HepG2 (cell line): ENCODE data around the gene IER2. TPM values are rescaled to one million over a fixed set of nuclear protein-coding genes. Genes with fewer than 3 reads are reported as not detected.

Experiments
- GATAD1 ChIP-seq: IDR thresholded peaks from 2 replicates; pipeline ENCODE4 v1.6.1; 2016; ENCODE audit warnings: missing genetic modification reagents, missing compliant biosample characterization
- HOXD1 ChIP-seq: sonication (generic); formaldehyde crosslinking; IDR thresholded peaks from 2 replicates; pipeline ENCODE4 v1.5.0; 2020; ENCODE audit warnings: missing genetic modification reagents
- MBNL3 ChIP-seq: fragments of 250-450 bp; sonication (Bioruptor Pico); conservative IDR thresholded peaks from 2 replicates; pipeline ENCODE4 v1.8.0; 2022; ENCODE audit warnings: mild to moderate bottlenecking, inconsistent platforms
- NR2F6 ChIP-seq, 2 experiments: IDR thresholded peaks; 2 replicates each; pipeline ENCODE4 v1.6.1; 2016; ENCODE audit warnings: antibody characterized with exemption in 1 of 2, mild to moderate bottlenecking in 1 of 2
- ZNF550 ChIP-seq: sonication (generic); formaldehyde crosslinking; IDR thresholded peaks from 2 replicates; pipeline ENCODE4 v1.4.0; 2020; ENCODE audit warnings: mild to moderate bottlenecking, missing genetic modification reagents, borderline replicate concordance
- ZNF616 ChIP-seq: sonication (generic); formaldehyde crosslinking; IDR thresholded peaks from 2 replicates; pipeline ENCODE4 v1.5.0; 2020; ENCODE audit warnings: low read depth, mild to moderate bottlenecking, missing genetic modification reagents
- ZNF746 ChIP-seq: sonication (generic); formaldehyde crosslinking; IDR thresholded peaks from 2 replicates; pipeline ENCODE4 v1.8.0; 2022; ENCODE audit warnings: mild to moderate bottlenecking, missing genetic modification reagents
- polyA plus RNA-seq, 8 experiments: library from polyadenylated mRNA; depleted of rRNA in 3 of 8; stranded (reverse) in 7 of 8; unstranded in 1 of 8; fragments of >200 nt; fragmentation: Illumina TruSeq in 4 of 8; extraction: Trizol in 4 of 8; gene quantifications; 2 replicates each; pipeline versions ENCODE4 v1.2.1 to v1.2.3, GENCODE V29; 2011 to 2016; ENCODE audit warnings: low read depth in 4 of 8, missing spikeins in 1 of 8, mixed read lengths in 1 of 8; ENCODE audit not compliant: insufficient read depth in 1 of 8
- total RNA-seq, 5 experiments: library from RNA; depleted of rRNA; stranded (reverse); fragments of >200 nt; fragmentation: Illumina TruSeq; extraction: Trizol; gene quantifications; 2 replicates each; pipeline ENCODE4 v1.2.3, GENCODE V29; 2016; ENCODE audit warnings: low read depth in 1 of 5
- TF ChIP-seq, protein P1 (sequence below): sonication (generic); formaldehyde crosslinking; IDR thresholded peaks from 2 replicates; pipeline ENCODE4 v1.4.0; 2020; ENCODE audit warnings: mild to moderate bottlenecking, missing genetic modification reagents
- TF ChIP-seq, protein P2 (sequence below): sonication (generic); formaldehyde crosslinking; IDR thresholded peaks from 2 replicates; pipeline ENCODE4 v1.9.0; 2021; ENCODE audit warnings: missing genetic modification reagents, borderline replicate concordance
- TF ChIP-seq, protein P3 (sequence below): sonication (generic); formaldehyde crosslinking; IDR thresholded peaks from 2 replicates; pipeline ENCODE4 v1.5.0; 2020; ENCODE audit warnings: mild to moderate bottlenecking, missing genetic modification reagents, borderline replicate concordance
- TF ChIP-seq, protein P4 (sequence below), 2 experiments: sonication (generic) in 1 of 2; formaldehyde crosslinking in 1 of 2; IDR thresholded peaks; 2 replicates each; pipeline versions ENCODE4 v1.4.0 to v1.6.1; 2018 to 2020; ENCODE audit warnings: missing genetic modification reagents in 2 of 2, borderline replicate concordance in 1 of 2, low read depth in 1 of 2, mild to moderate bottlenecking in 1 of 2, missing biosample characterization in 1 of 2

Gene IER2
- total and polyA plus RNA-seq, 2 of the 13 experiments (the other 11 are each of a cell fraction or from before 2014, with no cell fraction given): 10.1 to 14.3 TPM

DNA sequence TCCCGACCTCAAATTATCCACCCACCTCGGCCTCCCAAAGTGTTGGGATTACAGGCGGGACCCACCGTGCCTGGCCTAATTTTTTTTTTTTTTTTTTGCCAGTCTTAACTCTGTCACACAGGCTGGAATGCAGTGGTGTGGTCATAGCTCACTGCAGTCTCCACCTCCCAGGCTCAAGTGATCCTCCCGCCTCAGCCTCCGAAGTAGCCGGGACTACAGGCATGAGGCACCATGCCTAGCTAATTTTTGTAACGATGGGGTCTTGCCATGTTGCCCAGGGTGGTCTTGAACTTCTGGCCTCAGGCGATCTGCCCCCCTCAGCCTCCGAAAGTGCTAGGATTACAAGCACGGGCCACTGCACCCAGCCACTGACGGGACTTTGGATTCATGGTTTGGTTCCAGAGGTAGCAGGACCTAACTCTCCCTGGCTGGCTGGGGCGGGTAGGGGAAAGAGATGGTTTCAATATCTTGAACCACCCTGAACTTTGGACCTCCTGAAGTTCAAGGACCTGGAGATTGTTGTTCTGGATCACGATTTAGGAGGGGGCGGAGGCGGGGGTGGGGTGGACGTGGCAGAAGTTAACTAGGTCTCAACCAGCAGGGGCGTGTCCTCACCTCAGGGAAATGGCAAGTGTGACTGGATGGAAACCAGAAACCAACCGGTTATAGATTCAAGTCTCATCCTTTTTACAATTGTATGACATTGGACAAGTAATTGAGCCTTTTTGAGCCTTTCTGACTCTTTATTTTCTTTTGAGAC lies 40.8 kb downstream of the IER2 start (continued):
- TF ChIP-seq GATAD1 (no peak), MBNL3 (CRISPR knock-in tag) (no peak), ZNF746 (CRISPR knock-in tag) (0 out of 2 replicates have a peak, but pooled peaks have one; percentile 45), ZNF550 (CRISPR knock-in tag) (no peak), NR2F6 (IDR thresholded peaks at IDR 0.05) (0 out of 2 replicates have a peak, but pooled peaks have one; percentile 31), NR2F6 (CRISPR knock-in tag; IDR thresholded peaks at IDR 0.05) (peak; percentile 37; the same call in 1 of the 2 replicates), HOXD1 (no peak), ZNF616 (CRISPR knock-in tag) (no peak)
- TF ChIP-seq, protein P1, sequence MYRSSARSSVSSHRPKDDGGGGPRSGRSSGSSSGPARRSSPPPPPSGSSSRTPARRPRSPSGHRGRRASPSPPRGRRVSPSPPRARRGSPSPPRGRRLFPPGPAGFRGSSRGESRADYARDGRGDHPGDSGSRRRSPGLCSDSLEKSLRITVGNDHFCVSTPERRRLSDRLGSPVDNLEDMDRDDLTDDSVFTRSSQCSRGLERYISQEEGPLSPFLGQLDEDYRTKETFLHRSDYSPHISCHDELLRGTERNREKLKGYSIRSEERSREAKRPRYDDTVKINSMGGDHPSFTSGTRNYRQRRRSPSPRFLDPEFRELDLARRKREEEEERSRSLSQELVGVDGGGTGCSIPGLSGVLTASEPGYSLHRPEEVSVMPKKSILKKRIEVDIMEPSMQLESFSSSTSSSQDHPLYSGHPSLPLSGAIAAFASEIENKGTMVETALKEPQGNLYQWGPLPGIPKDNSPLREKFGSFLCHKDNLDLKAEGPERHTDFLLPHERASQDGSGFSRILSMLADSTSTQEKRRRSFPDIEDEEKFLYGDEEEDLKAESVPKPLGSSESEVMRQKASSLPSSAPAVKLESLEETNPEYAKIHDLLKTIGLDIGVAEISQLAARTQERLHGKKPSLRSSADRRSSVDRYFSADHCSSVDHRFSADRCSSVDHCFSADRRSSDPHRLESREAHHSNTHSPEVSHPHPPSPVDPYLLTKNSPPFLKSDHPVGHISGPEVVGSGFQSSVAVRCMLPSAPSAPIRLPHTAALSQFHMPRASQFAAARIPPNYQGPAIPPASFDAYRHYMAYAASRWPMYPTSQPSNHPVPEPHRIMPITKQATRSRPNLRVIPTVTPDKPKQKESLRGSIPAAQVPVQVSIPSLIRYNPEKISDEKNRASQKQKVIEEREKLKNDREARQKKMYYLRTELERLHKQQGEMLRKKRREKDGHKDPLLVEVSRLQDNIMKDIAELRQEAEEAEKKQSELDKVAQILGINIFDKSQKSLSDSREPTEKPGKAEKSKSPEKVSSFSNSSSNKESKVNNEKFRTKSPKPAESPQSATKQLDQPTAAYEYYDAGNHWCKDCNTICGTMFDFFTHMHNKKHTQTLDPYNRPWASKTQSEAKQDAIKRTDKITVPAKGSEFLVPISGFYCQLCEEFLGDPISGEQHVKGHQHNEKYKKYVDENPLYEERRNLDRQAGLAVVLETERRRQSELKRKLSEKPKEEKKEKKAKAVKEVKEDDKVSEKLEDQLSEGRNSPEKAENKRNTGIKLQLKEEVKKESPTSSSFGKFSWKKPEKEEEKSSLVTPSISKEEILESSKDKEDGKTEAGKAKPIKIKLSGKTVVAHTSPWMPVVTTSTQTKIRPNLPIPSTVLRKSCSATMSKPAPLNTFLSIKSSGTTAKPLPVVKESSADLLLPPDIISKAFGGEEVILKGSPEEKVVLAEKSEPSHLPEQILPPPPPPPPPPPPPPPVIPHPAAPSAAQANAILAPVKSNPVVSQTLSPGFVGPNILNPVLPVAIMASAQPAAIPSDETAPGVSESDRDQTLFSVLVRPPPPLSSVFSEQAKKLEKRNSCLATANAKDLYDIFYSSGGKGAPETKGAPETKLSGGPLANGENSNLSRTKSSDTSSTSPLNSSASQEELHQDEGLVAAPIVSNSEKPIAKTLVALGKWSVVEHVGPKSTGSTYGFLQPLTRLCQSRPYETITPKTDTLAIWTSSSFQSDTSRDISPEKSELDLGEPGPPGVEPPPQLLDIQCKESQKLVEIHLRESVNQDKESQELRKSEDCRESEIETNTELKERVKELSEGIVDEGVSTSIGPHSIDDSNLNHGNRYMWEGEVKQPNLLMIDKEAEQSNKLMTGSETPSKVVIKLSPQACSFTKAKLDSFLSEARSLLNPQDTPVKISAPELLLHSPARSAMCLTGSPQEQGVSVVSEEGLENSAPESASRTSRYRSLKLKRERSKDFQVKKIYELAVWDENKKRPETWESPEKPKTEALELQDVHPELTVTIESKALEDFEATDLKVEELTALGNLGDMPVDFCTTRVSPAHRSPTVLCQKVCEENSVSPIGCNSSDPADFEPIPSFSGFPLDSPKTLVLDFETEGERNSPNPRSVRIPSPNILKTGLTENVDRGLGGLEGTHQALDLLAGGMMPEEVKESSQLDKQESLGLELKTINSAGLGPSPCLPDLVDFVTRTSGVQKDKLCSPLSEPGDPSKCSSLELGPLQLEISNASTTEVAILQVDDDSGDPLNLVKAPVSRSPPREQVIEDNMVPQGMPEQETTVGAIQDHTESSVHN (CRISPR knock-in tag): no peak
- TF ChIP-seq, protein P2, sequence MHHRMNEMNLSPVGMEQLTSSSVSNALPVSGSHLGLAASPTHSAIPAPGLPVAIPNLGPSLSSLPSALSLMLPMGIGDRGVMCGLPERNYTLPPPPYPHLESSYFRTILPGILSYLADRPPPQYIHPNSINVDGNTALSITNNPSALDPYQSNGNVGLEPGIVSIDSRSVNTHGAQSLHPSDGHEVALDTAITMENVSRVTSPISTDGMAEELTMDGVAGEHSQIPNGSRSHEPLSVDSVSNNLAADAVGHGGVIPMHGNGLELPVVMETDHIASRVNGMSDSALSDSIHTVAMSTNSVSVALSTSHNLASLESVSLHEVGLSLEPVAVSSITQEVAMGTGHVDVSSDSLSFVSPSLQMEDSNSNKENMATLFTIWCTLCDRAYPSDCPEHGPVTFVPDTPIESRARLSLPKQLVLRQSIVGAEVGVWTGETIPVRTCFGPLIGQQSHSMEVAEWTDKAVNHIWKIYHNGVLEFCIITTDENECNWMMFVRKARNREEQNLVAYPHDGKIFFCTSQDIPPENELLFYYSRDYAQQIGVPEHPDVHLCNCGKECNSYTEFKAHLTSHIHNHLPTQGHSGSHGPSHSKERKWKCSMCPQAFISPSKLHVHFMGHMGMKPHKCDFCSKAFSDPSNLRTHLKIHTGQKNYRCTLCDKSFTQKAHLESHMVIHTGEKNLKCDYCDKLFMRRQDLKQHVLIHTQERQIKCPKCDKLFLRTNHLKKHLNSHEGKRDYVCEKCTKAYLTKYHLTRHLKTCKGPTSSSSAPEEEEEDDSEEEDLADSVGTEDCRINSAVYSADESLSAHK: no peak
- TF ChIP-seq, protein P3, sequence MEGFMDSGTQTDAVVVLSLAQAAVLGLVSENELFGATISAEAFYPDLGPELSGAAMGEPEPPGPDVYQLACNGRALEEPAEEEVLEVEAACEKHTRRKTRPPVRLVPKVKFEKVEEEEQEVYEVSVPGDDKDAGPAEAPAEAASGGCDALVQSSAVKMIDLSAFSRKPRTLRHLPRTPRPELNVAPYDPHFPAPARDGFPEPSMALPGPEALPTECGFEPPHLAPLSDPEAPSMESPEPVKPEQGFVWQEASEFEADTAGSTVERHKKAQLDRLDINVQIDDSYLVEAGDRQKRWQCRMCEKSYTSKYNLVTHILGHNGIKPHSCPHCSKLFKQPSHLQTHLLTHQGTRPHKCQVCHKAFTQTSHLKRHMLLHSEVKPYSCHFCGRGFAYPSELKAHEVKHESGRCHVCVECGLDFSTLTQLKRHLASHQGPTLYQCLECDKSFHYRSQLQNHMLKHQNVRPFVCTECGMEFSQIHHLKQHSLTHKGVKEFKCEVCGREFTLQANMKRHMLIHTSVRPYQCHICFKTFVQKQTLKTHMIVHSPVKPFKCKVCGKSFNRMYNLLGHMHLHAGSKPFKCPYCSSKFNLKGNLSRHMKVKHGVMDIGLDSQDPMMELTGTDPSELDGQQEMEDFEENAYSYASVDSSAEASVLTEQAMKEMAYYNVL (CRISPR knock-in tag): no peak
- TF ChIP-seq, protein P4, sequence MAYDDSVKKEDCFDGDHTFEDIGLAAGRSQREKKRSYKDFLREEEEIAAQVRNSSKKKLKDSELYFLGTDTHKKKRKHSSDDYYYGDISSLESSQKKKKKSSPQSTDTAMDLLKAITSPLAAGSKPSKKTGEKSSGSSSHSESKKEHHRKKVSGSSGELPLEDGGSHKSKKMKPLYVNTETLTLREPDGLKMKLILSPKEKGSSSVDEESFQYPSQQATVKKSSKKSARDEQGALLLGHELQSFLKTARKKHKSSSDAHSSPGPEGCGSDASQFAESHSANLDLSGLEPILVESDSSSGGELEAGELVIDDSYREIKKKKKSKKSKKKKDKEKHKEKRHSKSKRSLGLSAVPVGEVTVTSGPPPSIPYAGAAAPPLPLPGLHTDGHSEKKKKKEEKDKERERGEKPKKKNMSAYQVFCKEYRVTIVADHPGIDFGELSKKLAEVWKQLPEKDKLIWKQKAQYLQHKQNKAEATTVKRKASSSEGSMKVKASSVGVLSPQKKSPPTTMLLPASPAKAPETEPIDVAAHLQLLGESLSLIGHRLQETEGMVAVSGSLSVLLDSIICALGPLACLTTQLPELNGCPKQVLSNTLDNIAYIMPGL (CRISPR knock-in tag; IDR thresholded peaks at IDR 0.05; ENCODE audit: borderline replicate concordance in 1 of 2, low read depth in 1 of 2): no peak
